HG02623 (cell line): ENCODE results near the gene CCL15.
"Not testable (repeated sequence)": the region's sequence is repeated elsewhere in the genome, so short reads cannot be mapped to it uniquely, and the experiment has no call there.

ENCODE experiments used
- ATAC-seq: cut with Tn5 transposase; IDR thresholded peaks from one replicate; pipeline ENCODE4 v1.9.1; 2021; ENCODE audit warnings: moderate library complexity; ENCODE audit not compliant: unreplicated experiment

Gene CCL15

DNA sequence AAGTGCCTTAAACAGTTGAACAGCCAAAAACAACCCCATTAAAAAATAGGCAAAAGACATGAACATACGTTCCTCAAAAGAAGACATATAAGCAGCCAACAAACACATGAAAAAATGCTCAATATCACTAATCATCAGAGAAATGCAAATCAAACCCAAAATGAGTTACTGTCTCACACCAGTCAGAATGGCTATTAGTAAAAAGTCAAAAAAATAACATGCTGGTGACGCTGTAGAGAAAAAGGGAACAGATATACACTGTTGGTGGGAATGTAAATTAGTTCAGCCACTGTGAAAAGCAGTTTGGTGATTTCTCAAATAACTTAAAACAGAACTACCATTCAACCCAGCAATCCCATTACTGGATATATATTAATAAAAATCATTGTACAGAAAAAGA, 6.0 kb downstream of the CCL15 start:
- not testable (repeated sequence) for ATAC-seq

DNA sequence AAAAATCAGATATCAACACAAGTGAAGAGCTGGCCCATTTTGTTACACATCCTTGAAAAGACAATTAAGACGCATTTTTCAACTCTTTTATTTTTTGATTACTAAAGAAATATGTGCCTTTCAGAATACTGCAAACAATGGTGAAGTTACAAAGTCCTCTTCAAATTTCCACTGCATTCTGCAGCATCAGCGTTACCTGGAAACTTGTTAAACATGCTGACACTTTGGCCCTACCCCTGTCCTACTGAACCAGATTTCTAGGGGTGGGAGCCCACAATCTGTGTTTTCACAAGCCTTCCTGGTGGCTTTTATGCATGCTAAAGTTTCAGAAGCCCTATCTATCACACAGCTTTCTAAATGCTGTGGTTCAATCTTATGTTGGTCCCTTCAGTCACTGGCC, 10.3 kb downstream of the CCL15 start:
- no peak for ATAC-seq

DNA sequence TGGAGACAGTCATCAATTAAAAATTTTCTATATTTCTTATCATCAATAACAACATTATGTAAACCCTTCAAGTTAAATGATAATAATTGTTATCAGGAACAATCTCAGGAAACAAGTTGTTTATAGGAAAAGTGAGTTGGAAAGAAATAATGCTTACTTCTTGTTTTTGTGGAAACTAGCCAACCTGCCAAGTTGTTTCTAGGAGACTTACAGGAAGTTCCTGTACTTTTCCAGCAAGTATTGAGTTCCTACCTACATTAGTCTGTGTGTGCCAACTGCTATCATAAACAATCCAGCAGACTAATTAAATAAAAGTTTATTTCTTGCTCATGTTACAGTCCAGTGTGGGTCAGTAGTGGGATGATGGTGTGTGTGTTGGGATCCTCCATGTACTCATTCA, 13.2 kb downstream of the CCL15 start:
- ATAC-seq = no peak

DNA sequence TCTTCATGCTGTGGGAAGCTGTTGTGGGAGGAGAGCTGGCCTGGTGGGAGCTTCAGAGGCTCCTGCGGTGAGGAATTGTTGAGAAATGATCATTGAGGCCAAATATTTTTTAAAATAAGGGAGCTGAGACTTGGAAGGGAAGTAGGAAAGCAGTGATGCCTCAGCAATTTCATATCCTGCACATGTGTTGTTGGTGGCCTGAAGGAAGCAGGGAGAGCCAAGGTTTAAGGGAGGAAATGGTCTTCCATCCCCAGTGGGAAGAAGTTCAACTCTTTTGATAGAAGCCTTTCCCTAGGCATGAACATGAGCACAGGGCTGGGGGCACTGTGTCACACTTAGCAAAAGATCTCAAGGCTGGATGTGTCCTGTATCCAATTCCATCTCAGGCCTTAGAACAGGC, 14.7 kb downstream of the CCL15 start, which contains the start of gene CCL14:
TSS of gene CCL14 (minus strand) at position 87 of the 400 bp plus-strand sequence. CDS start at position 7, 80 bp downstream.
- ATAC-seq = no peak

DNA sequence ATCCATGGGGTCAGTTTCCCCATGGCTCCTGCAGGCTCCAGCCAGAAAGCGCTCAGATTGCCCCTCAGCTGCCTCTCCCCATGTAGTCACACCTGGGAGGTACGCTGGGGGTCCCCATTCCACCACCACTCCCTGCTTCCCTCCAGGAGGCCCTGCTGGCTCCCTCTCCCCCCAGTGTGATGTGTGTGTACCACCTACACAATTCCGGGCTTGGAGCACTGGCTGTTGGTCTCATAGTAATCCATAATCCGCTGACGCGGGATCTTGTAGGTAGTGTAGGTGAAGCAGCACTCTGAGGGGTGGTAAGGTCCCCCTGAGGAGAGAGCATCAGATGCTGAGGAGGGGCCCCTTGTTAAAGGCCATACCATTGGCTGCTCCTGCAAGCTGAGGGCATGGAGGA, 17.2 kb downstream of the CCL15 start:
- ATAC-seq = no peak

DNA sequence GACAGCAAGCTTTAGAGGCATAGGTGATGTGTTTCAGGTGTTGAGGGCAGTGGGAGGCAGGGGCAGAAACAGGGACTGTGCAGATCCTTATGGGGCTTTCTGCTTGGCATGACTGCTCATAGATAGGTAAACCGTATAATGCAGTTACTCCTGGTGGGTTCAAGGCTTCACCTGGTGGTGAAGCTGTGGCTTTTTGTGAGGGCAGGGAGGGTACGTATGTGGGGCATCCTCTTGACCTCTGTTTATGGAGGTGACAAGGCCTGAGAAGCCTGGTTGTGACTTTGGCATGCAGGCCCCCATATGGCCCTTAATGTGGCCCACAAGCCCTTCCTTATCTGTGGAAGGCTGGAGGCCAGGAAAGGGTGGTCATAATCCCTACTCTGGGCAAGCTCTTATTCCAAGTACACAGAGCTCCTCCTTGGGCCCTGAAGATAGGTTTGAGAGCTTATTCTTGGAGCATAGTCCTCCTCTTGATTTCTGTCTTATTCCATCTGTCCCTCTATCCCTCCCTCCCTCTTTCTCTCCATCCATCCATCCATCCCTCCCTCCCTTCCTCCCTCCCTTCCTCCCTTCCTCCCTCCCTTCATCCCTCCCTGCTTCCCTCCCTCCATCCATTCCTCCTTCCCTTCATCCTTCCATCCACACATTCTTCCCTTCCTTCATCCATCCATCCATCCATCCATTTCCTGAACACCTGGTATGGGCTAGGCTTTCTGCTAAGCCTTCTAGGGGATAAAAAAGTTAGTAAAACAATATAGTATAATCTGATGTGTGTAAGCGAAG, 18.8 kb downstream of the CCL15 start:
- no peak for ATAC-seq

DNA sequence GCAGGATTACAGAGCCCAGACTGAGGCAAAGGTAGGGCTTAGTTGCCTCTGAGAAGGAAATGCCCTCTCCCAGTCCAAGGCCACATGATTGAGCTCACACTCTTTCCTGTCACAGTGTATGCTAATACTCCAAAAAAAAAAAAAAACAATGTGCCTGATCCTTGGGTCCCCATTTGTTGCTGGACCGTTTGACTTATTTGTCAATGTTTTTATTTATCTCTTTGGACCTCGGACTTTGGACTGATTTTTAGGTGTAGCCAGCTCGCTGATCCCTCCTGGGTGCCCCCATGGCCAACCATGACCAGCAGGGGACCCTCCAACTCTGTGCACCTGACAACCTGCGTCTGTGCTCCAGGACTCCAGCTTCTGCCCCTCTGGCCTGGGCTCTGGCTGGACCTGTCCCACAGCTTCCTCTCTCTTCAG, 19.4 kb downstream of the CCL15 start:
- ATAC-seq = no peak

DNA sequence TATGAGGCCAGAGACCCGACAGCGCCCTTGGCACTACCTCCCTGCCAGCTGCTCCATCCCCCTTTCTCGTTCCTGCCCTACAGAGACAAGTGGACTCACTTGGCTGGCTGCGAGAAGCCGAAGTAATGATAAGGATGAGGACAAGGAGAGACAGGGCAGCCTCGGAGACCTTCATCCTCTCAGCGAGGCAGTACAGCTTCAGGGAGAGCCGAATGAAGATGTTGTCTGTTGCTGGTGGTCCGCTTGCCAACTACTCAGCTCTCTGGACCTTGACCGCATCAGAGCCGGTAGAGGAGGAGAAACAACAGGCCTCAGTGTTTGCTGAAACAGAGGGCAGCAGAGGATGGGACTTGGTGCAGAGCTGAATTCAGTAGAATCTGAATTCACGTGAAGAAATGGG, 20.1 kb downstream of the CCL15 start, which contains the start of gene CCL16:
TSS of gene CCL16 (minus strand) at position 252 of the 400 bp plus-strand sequence. CDS start at position 175, 77 bp downstream.
- ATAC-seq = no peak

DNA sequence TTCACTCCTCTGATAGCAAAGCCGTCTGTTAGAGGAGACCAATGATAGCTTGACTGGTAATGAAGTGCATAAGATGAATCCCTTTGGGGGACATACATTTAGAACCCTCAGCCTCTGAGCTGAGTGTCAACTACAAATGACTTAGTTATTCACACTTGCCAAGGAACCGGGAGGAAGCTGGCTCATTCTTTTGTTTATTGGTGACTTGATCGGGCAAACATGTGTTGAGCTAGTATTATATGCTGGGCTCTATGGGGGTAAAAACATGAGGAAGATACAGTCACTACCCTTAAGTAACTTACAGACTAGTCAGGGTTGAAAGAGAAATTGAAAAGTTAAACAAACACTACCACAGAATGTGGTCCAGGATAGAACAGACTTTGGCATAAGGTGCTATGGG, 23.0 kb downstream of the CCL15 start:
- no peak for ATAC-seq

DNA sequence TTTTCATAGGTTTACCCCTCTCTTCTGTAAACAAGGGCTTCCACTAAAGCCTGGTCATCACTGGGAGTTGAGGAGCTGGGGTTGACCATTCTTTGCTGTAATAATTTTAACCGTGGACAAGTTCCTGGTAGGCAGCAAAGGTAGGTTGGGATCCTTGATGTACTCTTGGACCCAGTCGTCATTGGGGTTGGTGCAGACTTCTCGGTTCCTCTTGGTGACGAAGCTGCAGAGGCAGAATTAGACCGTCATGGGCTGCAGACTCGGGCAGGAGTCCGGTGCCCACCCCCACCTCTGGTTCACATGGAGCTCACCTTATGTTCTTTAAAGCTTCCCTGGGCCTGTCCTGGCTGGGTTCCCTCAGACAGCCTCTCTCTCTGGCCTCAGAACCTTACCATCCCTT, 23.8 kb downstream of the CCL15 start:
- ATAC-seq = no peak

DNA sequence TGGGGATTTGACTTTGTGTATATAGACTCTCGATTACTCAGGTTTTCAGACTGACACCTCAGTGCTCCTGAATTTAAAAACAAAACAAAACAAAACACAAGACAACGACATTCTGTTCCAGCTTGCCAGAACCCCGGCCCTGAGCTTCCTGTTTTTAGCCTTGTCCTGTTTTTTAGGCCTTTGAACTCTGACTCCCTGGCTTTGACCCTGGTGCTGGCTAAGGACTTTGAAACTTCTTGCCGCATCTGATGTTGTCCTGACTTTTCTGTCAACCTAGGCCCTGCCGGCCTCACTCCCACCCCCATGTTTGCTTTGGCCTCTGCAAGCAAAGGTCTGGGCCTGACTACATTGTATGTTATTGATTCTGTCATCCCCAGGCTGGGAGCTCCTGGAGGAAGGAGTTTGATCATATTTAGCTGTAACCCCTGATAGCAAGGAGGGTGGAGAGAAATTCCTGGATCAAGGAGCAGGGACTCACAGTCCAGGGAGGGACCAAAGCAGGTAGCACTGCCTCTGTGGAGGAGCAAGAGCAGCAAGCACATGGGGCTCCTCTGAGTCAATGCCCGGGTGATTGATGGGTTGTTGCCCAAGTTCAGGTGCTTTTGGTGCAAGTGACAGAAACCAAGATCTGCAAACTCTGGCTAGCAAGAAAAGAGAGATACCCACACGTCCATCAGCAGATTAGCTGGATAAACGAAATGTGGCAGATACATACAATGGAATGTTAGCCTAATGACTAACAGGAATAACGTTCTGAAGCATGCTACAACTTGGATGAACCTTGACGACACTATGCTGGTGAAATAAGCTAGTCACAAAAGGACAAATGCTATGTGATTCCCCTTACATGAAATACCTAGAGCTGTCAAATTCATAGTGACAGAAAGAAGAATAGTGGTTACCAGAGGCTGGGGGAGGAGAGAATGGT, 27.8 kb downstream of the CCL15 start:
- no peak for ATAC-seq

DNA sequence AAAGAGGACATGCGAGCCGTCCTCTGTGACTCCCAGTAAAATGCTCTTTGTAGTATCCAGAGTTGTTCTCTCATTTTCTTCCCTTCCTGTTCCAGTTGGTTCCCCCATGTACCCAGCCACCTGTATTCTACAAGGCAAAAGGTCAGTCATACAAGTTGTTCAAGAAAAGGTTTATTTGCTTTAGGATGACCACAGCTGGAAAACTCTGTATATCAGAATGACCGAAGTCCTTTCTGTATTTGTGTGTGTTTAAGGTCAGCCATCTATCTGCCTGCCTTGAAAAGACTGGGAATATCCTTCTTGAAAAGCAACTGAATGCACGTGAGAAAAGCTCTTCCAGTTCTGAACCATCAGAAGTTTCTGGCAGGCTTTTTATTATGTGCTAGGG, 28.4 kb downstream of the CCL15 start:
- no peak for ATAC-seq

DNA sequence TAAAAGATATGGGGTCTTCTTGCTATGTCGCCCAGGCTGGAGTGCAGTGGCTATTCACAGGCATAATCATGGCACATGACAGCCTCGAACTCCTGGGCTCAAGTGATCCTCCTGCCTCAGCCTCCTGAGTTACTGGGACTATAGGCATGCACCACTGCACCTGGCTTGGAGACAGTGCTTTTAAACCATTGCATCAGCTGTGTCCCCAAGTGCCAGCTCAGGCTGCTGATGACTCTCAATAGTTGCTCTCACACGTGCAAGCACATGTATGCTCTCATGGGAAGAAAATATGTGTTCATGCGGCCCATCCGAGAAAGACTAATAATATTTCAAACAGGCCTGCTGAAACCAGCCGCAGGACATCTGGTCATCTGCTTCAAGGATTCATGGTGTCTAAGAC, 28.8 kb downstream of the CCL15 start:
- no peak for ATAC-seq

DNA sequence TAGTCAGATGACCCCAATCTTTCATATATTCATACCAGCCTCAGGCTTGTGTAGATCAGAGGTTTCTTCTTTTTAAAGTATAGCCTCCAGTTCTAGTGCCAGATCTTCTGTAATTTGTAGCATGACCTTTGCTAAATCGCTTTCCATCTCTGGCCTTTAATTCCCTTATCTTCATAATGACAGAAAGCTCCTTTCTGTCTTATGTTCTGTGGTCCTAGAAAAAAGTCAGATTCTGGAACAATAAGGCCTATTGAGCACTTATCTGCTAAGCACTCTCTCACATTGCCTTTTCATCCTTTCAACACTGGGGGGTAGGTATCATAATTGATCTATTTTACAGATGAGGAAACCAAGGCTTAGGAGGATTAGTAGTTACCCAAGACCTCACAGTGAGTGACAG, 29.3 kb downstream of the CCL15 start:
- no peak for ATAC-seq

DNA sequence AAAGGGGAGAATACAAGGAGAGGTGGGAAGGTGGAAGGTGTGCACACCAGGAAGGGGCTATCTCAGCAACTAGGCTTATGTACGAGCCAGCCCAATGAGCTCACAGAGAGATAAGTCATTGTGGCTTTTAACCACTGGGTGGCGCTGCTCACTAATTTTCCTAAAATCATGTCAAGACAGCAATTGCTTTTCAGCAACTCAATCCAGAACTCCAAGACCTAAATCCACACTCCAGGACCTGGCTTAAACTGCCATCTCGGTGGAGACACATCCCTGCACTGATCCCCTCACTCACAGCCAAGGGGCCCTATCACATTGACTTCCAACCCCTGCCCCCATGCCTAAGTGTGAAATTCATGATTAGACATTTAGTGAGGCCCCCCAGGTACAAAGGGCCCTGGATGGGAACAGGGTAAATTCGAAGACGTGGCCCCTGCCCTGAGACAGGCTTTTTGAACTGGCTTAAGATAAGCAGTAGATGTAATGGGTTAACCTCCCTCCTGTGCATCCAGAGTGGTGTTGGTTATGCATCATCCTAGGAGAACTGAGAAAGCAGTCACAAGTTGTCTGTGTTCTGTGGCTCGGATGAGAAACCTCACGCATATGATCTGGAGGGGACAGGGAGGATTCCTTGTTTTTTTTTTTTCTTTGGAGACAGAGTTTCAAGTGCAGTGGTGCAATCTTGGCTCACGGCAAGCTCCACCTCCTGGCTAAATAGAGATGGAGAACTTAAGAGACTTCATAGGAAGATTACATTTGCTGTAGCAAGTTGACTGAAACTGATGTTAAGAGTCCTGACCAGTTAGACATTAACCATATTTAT, 31.6 kb downstream of the CCL15 start:
- ATAC-seq = no peak

DNA sequence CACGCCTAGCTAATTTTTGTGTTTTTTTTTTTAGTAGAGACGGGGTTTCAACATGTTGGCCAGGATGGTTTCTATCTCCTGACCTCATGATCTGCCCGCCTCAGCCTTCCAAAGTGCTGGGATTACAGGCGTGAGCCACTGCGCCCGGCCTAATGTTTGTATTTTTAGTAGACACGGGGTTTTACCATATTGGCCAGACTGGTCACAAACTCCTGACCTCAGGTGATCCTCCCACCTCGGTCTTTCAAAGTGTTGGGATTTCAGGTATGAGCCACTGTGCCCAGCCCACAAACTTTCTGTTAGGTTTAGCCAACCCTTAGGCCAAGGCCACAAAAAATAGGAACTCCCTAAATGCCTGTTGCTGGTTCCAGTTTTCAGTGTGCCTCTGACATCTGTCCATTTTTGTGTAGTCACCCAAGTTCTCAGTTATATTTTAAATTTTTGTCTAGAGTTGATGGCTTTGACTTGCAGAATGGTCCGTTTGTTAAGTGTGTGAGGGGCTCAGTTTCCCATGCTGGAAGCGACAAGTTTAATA, 32.8 kb downstream of the CCL15 start:
- ATAC-seq = no peak

DNA sequence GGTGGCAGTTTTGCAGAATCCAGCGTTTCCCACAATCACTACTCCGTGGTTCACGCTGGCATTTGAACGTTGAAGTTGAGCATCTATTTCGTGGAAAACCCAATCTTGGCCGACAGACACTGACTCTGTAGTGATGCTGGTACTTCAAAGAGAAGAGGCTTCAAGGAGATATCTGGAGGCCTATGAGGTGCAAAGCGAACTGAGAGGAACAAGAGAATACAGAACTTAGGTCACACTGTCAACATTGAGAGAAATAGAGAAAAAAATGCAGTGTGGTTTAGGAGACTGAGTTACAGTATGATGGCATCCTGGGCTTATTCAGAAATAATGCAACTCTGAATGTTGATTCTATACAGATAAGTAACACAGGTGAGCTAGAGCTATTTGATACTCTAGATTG, 36.1 kb downstream of the CCL15 start:
- no peak for ATAC-seq

DNA sequence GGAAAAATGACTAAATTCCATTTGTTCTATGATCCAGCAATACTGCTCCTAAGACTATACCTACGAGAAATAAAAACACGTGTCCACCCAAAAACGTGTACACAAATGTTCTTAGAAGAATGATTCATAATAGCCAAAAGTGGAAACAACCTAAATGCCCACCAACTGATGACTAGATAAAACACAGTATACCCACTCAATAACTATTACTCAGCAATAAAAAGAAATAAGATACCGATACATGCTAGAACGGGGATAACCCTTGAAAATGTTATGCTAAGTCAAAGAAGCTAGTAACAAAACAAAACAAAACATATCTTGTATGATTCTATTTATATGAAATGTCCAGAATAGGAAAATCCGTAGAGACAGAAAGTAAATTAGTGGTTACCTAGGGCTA, 37.7 kb downstream of the CCL15 start:
- no peak for ATAC-seq

DNA sequence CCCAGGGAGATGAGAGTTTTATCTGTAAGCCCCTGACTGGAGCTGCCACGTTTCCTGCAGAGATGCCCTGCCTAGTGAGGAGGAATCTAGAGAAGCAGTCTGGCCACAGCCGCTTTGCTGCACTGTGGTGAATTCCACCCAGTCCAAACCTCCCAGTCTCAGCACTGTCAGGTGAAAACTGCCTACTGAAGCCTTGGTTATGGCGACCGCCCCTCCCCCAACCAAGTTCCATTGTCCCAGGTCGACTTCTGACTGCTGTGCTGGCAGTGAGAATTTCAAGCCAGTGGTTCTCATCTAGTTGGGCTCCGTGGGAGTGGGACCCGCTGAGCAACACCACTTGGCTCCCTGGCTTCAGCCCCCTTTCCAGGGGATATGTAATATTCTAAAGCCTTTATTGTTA, 47.6 kb downstream of the CCL15 start:
- ATAC-seq = no peak

DNA sequence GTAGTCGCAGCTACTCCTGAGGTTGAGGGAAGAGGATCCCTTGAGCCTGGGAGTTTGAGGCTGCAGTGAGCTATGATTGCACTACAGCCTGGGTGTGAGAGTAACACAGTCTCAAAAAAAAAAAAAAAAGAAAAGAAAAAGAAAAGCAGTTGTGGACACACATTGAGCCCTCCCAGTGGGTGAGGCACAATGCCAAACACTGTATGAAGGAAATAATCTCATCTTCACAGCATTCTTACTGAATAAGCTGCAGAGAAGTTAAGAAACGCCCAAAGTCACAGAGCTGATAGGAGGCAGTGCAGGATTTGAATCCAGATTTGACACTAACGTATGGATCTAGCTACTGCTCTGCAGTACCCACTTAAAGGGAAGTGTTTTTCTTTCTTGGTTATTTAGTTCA, 52.0 kb downstream of the CCL15 start:
- ATAC-seq = no peak

DNA sequence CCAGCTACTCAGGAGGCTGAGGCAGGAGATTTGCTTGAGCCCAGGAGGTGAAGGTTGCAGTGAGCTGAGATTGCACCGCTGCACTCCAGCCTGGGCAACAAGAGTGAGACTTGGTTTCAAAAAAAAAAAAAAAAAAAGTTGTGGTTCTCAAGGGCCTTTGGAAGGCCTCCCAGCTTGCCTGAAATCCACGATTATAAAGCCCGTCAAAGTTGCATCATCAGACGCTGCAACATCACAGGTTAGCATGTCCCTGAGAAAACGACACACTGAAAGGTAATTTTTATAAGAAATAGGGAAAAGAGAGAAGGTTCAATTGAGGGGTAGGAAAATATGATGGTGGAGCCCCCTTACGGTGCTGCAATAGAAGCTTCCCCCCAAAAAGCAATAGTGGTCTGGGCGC, 53.3 kb downstream of the CCL15 start:
- no peak for ATAC-seq
